OCI-LY1 (cell line): Measurements from ENCODE around the gene KRTAP4-5.

Experiments used
- H2AFZ ChIP-seq: fragments of 200-600 bp; sonication (generic), shearing (Covaris generic); 2 replicates; pipeline ENCODE4 v1.6.0; 2014; ENCODE audit warnings: antibody characterized with exemption, mild to moderate bottlenecking, low read length
- H3F3A ChIP-seq: fragments of 200-600 bp; sonication (generic), shearing (Covaris generic); 2 replicates; pipeline ENCODE4 v1.6.0; 2014; ENCODE audit warnings: mild to moderate bottlenecking, antibody characterized with exemption, low read length, moderate library complexity; ENCODE audit not compliant: insufficient read depth
- H3K27ac ChIP-seq: fragments of 200-600 bp; sonication (generic); 2 replicates; pipeline ENCODE4 v1.5.1; 2014; ENCODE audit warnings: low read length, mixed run types, mild to moderate bottlenecking, low read depth; ENCODE audit not compliant: poor library complexity, severe bottlenecking
- H3K27me3 ChIP-seq: fragments of 200-600 bp; sonication (generic); 2 replicates; pipeline ENCODE4 v1.6.0; 2014; ENCODE audit warnings: antibody characterized with exemption, mild to moderate bottlenecking, low read length, moderate library complexity; ENCODE audit not compliant: insufficient read depth
- H3K36me3 ChIP-seq: fragments of 200-600 bp; sonication (generic); 2 replicates; pipeline ENCODE4 v1.6.1; 2014; ENCODE audit warnings: mild to moderate bottlenecking, antibody characterized with exemption, low read length, moderate library complexity, mixed read lengths; ENCODE audit not compliant: insufficient read depth
- H3K4me1 ChIP-seq: fragments of 200-600 bp; sonication (generic); 2 replicates; pipeline ENCODE4 v1.5.1; 2014; ENCODE audit warnings: mild to moderate bottlenecking, low read length, moderate library complexity; ENCODE audit not compliant: insufficient read depth, severe bottlenecking
- H3K4me2 ChIP-seq: fragments of 200-600 bp; sonication (generic), shearing (Covaris generic); 2 replicates; pipeline ENCODE4 v1.6.1; 2014; ENCODE audit warnings: low read length
- H3K4me3 ChIP-seq: fragments of 200-600 bp; sonication (generic); 2 replicates; pipeline ENCODE4 v1.5.1; 2014; ENCODE audit warnings: low read length, low read depth, mild to moderate bottlenecking, mixed read lengths; ENCODE audit not compliant: poor library complexity, severe bottlenecking
- H3K79me2 ChIP-seq: fragments of 200-600 bp; shearing (Covaris generic); 2 replicates; pipeline ENCODE4 v1.6.1; 2016; ENCODE audit warnings: mixed run types, low read length, mixed read lengths; ENCODE audit not compliant: insufficient read depth
- H3K9ac ChIP-seq: fragments of 200-600 bp; sonication (generic), shearing (Covaris generic); 2 replicates; pipeline ENCODE4 v1.6.1; 2014; ENCODE audit warnings: mild to moderate bottlenecking, low read length, mixed read lengths
- H3K9me2 ChIP-seq: fragments of 200-600 bp; sonication (generic), shearing (Covaris generic); 2 replicates; pipeline ENCODE4 v1.6.1; 2014; ENCODE audit warnings: low read depth, mild to moderate bottlenecking, low read length, mixed read lengths
- H3K9me3 ChIP-seq: fragments of 200-600 bp; shearing (Covaris generic); 2 replicates; pipeline ENCODE4 v1.6.1; 2014; ENCODE audit warnings: low read length, mixed read lengths
- H4K20me1 ChIP-seq: fragments of 200-600 bp; sonication (generic), shearing (Covaris generic); 2 replicates; pipeline ENCODE4 v1.6.0; 2016; ENCODE audit warnings: mild to moderate bottlenecking, low read length; ENCODE audit not compliant: insufficient read depth
- CTCF ChIP-seq: fragments of 200-600 bp; sonication (generic), shearing (Covaris generic); IDR thresholded peaks from 2 replicates; pipeline ENCODE4 v1.5.1; 2017; ENCODE audit warnings: mild to moderate bottlenecking, antibody characterized with exemption, low read length, moderate library complexity, mixed read lengths
- EZH2 ChIP-seq: fragments of 200-600 bp; sonication (generic), shearing (Covaris generic); IDR thresholded peaks from 2 replicates; pipeline ENCODE4 v1.8.0; 2017; ENCODE audit warnings: borderline replicate concordance, mixed run types, mild to moderate bottlenecking, antibody characterized with exemption, low read length, moderate library complexity, mixed read lengths

KRTAP4-5 gene

GRCh38 chr17:41133880-41134735 is 15.5 kb downstream of the KRTAP4-5 start:
- no peak overlapping the region for H3K4me3 ChIP-seq
- no peaks in the 10 kb centered on the region for H4K20me1 ChIP-seq
- no peaks in the 10 kb centered on the region for H3K9me3 ChIP-seq
- no peak overlapping the region for H3K4me2 ChIP-seq
- no peaks in the 10 kb centered on the region for H3F3A ChIP-seq
- no peak overlapping the region for H3K27ac ChIP-seq
- H3K36me3 ChIP-seq: no peaks in the 10 kb centered on the region
- no peak overlapping the region for H2AFZ ChIP-seq
- no peaks in the 10 kb centered on the region for H3K9me2 ChIP-seq
- TF ChIP-seq EZH2 (no peak), CTCF (no peak)
- no peak overlapping the region for H3K9ac ChIP-seq
- H3K27me3 ChIP-seq: no peaks in the 10 kb centered on the region
- H3K79me2 ChIP-seq: no peaks in the 10 kb centered on the region
- no peaks in the 10 kb centered on the region for H3K4me1 ChIP-seq

- H3K79me2 ChIP-seq: no peaks in the 10 kb centered on the region
- H3K27ac ChIP-seq: no peak overlapping the region
- no peaks in the 10 kb centered on the region for H3K9me2 ChIP-seq
- no peak overlapping the region for H3K9ac ChIP-seq
- no peaks in the 10 kb centered on the region for H4K20me1 ChIP-seq
- no peak overlapping the region for H3K4me3 ChIP-seq
- H2AFZ ChIP-seq: no peak overlapping the region
- TF ChIP-seq EZH2 (no peak), CTCF (no peak)
- no peaks in the 10 kb centered on the region for H3K4me1 ChIP-seq
- H3F3A ChIP-seq: no peaks in the 10 kb centered on the region
- no peak overlapping the region for H3K4me2 ChIP-seq
- H3K9me3 ChIP-seq: no peaks in the 10 kb centered on the region
- no peaks in the 10 kb centered on the region for H3K27me3 ChIP-seq
- H3K36me3 ChIP-seq: no peaks in the 10 kb centered on the region
Measured at GRCh38 chr17:41131979-41132378, 17.6 kb downstream of the KRTAP4-5 start.

- no peaks in the 10 kb centered on the region for H3K79me2 ChIP-seq
- H3K9ac ChIP-seq: no peak overlapping the region
- H3K9me3 ChIP-seq: no peaks in the 10 kb centered on the region
- H3K4me2 ChIP-seq: no peak overlapping the region
- no peaks in the 10 kb centered on the region for H3F3A ChIP-seq
- no peaks in the 10 kb centered on the region for H3K36me3 ChIP-seq
- no peaks in the 10 kb centered on the region for H4K20me1 ChIP-seq
- no peak for TF ChIP-seq CTCF
- TF ChIP-seq EZH2: no peak
- H3K27me3 ChIP-seq: no peaks in the 10 kb centered on the region
- no peak overlapping the region for H3K27ac ChIP-seq
- H2AFZ ChIP-seq: no peak overlapping the region
- H3K4me1 ChIP-seq: no peaks in the 10 kb centered on the region
- H3K4me3 ChIP-seq: no peak overlapping the region
- H3K9me2 ChIP-seq: no peaks in the 10 kb centered on the region
Measured at GRCh38 chr17:41127371-41127770, 22.3 kb downstream of the KRTAP4-5 start.
